Thyroid gland (tissue), 4 donors: ENCODE results near the gene NPAS2. TPM values are rescaled to one million over a fixed set of nuclear protein-coding genes. Genes with fewer than 3 reads are reported as not detected.
A peak's percentile ranks its signal among the peaks of the same experiment; 100 is the strongest.

Experiments used
- DNase-seq, 2 donors: peaks; one replicate each; pipeline ENCODE4 v3.0.0-alpha.2; 2019
- H3K27ac ChIP-seq, 3 donors: fragments of 200-600 bp; sonication (generic); 1 replicate in 2 of 3; 2 replicates in 1 of 3; pipeline ENCODE4 v1.5.1; 2016 to 2019; ENCODE audit warnings: mild to moderate bottlenecking in 1 of 3, moderate library complexity in 1 of 3
- H3K27me3 ChIP-seq: fragments of 200-600 bp; sonication (generic); one replicate; pipeline ENCODE4 v1.5.1; 2019
- H3K36me3 ChIP-seq, 2 donors: fragments of 200-600 bp; sonication (generic); one replicate each; pipeline ENCODE4 v1.5.1; 2016 to 2019
- H3K4me1 ChIP-seq, 2 donors: fragments of 200-600 bp; sonication (generic); one replicate each; pipeline ENCODE4 v1.5.1; 2017 to 2019
- H3K4me3 ChIP-seq, 3 donors: fragments of 200-600 bp; sonication (generic); replicated peaks in 1 of 3; 1 replicate in 2 of 3; 2 replicates in 1 of 3; pipeline ENCODE4 v1.5.1; 2016; ENCODE audit warnings: mild to moderate bottlenecking in 1 of 3
- H3K9me3 ChIP-seq: fragments of 200-600 bp; sonication (generic); one replicate; pipeline ENCODE4 v1.5.1; 2017
- CTCF ChIP-seq, 6 experiments: fragments of 200-600 bp in 3 of 6; fragments of 450-650 bp in 3 of 6; sonication (generic) in 3 of 6; IDR thresholded peaks; one replicate each; pipeline ENCODE4 v1.5.1; 2016 to 2019; ENCODE audit warnings: antibody characterized with exemption in 6 of 6, mild to moderate bottlenecking in 2 of 6, inconsistent platforms in 1 of 6, moderate library complexity in 1 of 6
- POLR2A ChIP-seq, 2 donors: fragments of 450-650 bp; IDR thresholded peaks; one replicate each; pipeline ENCODE4 v1.6.1; 2017; ENCODE audit warnings: antibody characterized with exemption in 2 of 2, mild to moderate bottlenecking in 2 of 2, moderate library complexity in 1 of 2
- WGBS, 2 donors: methylation state at CpG; one replicate each; pipeline ENCODE4 v1.1.5; 2017; 5-methylcytosine and 5-hydroxymethylcytosine counted together
- intact Hi-C: fragments of 100-400 bp; cut with DNase I; formaldehyde crosslinking; loops from one replicate; pipeline ENCODE4 v1.15.1; 2023
- total RNA-seq, 4 donors: library from RNA; depleted of rRNA; stranded (reverse); fragments of >200 nt; gene quantifications; one replicate each; pipeline ENCODE4 v1.2.3, GENCODE V29; 2016

NPAS2 gene
- total RNA-seq, 4 donors from 2014 or later = 12.7 to 22.8 (median 16.1) TPM

GRCh38 chr2:100924122-100924519 lies 104.2 kb downstream of the NPAS2 start:
- H3K4me3 ChIP-seq = no peak overlapping the region
- intact Hi-C loops = no loop called here
- no peaks in the 10 kb centered on the region for H3K27me3 ChIP-seq
- no peaks in the 10 kb centered on the region for H3K9me3 ChIP-seq
- DNase-seq = no peak
- no peaks in the 10 kb centered on the region for H3K36me3 ChIP-seq
- 89 to 96% methylated on average over 1 of the region's 1 CpG for WGBS, 2 donors
- peak overlapping the region in 1 of 3 donors; percentile 18 for H3K27ac ChIP-seq
- no peak for TF ChIP-seq POLR2A (IDR thresholded peaks at IDR 0.05)
- no peak for TF ChIP-seq CTCF (IDR thresholded peaks at IDR 0.05)
- no peaks in the 10 kb centered on the region for H3K4me1 ChIP-seq

GRCh38 chr2:100924520-100925451 lies 104.8 kb downstream of the NPAS2 start:
- peak overlapping the region in 1 of 3 donors; percentile 20 for H3K27ac ChIP-seq
- 76 to 79% methylated on average over 19 to 21 of the region's 21 CpGs for WGBS, 2 donors
- H3K4me3 ChIP-seq = no peak overlapping the region
- intact Hi-C loops = no loop called here
- H3K36me3 ChIP-seq = no peaks in the 10 kb centered on the region
- no peaks in the 10 kb centered on the region for H3K27me3 ChIP-seq
- H3K9me3 ChIP-seq = no peaks in the 10 kb centered on the region
- no peak for DNase-seq
- no peak for TF ChIP-seq CTCF (IDR thresholded peaks at IDR 0.05)
- no peak for TF ChIP-seq POLR2A (IDR thresholded peaks at IDR 0.05)
- H3K4me1 ChIP-seq = no peaks in the 10 kb centered on the region

- 83 to 87% methylated on average over 6 of the region's 6 CpGs for WGBS, 2 donors
- H3K27me3 ChIP-seq = no peaks in the 10 kb centered on the region
- no peaks in the 10 kb centered on the region for H3K4me1 ChIP-seq
- no peak for DNase-seq
- H3K36me3 ChIP-seq = no peaks in the 10 kb centered on the region
- H3K9me3 ChIP-seq = no peaks in the 10 kb centered on the region
- TF ChIP-seq CTCF (IDR thresholded peaks at IDR 0.05) (no peak), POLR2A (IDR thresholded peaks at IDR 0.05) (no peak)
- intact Hi-C loops = no loop called here
- H3K27ac ChIP-seq = no peak overlapping the region
- H3K4me3 ChIP-seq = no peak overlapping the region
Measured at GRCh38 chr2:100928235-100928634, 108.3 kb downstream of the NPAS2 start.

GRCh38 chr2:100929147-100929546 lies 109.2 kb downstream of the NPAS2 start:
- H3K9me3 ChIP-seq = no peaks in the 10 kb centered on the region
- no peaks in the 10 kb centered on the region for H3K27me3 ChIP-seq
- H3K36me3 ChIP-seq = no peaks in the 10 kb centered on the region
- intact Hi-C loops = no loop called here
- H3K4me3 ChIP-seq = no peak overlapping the region
- H3K4me1 ChIP-seq = no peaks in the 10 kb centered on the region
- no peak overlapping the region for H3K27ac ChIP-seq
- 93 to 95% methylated on average over 2 of the region's 2 CpGs for WGBS, 2 donors
- DNase-seq = no peak
- no peak for TF ChIP-seq POLR2A (IDR thresholded peaks at IDR 0.05)
- TF ChIP-seq CTCF (IDR thresholded peaks at IDR 0.05) = no peak
